ENCODE data around the gene CCNQ.

Gene CCNQ

GRCh38 chrX:153638436-153639176 is 39.7 kb upstream of the CCNQ start:
- intact Hi-C loops (cut with DNase I) = no loop called here
- peak in 3 of 42 donors; percentile 5 to 27 (median 9) for DNase-seq

- peak in 3 of 42 donors; percentile 9 to 15 (median 11) for DNase-seq
- intact Hi-C loops (cut with DNase I) = no loop called here
Observed at GRCh38 chrX:153638041-153638371, 39.1 kb upstream of the CCNQ start.

DNA sequence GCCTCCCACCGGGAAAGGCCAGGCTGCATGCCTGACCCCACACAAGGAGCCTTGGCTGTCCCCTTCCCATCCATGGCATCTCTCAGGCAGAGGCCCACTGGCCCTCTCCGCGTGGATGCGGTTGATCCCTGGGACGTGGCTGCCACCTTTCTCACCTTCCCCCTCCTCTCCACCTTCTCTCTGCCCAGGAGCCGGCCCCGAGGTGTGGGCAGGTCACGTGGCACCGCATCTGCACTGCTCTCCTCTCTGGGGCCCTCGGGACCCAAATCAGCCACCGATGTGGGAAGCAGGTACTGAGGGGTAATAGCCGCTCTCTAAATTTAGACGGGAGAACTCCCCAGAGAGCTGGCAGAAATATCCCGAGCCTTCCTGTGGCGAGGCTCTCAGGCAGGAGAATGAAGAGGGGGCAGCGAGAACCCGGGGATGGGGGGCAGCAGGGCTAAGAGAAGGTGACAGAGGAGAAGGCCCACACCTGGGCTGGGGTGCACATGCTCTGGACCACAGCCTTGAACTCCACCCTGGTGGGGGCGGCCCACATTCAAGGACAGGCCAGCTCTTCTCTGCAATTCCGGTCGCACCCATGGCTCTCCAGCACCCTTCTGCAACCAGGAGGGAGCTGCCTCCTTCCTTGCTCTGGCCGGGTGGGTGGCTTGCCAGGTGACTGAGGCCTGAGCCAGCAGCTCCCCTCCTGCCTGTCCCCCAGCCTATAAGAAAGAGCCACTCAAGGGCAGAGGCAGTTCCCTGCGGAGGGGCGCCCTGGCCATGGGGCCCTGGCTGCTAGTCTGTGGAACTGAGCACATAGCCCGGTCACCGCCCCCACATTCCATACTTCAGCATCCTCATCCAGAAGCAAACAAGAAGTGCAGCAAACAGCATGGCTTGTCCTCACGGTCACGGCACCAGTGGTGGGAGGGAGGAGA is 38.4 kb upstream of the CCNQ start:
- peak in 5 of 42 donors; percentile 9 to 41 (median 22) for DNase-seq

DNA sequence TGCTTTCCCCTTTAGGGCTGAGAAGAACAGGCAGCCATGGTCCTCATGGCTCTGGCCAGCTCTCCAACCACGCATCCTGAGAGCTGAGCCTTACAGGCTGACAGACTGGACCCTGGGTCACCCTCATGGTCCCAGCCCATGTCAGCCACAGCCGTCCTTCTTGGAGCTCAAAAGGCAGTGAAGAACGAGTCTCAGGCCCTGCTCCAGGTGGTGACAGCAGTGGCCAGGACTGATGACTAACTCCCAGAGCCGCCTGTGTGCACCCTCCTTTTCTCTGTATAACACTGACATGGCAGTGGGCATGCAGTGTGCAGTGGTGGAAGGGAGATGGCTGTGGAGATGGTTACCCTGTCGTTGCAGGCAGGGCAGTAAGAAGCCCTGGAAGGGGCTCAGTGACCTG is 37.8 kb upstream of the CCNQ start:
- DNase-seq = peak in 6 of 42 donors; percentile 1 to 42 (median 13)
- intact Hi-C loops (cut with DNase I) = no loop called here

More for the DNA sequence above, 38.4 kb upstream of the CCNQ start:
- intact Hi-C loops (cut with DNase I) = no loop called here

GRCh38 chrX:153635788-153636668 is 37.1 kb upstream of the CCNQ start:
- DNase-seq = peak in 10 of 42 donors; percentile 18 to 52 (median 28)

DNA sequence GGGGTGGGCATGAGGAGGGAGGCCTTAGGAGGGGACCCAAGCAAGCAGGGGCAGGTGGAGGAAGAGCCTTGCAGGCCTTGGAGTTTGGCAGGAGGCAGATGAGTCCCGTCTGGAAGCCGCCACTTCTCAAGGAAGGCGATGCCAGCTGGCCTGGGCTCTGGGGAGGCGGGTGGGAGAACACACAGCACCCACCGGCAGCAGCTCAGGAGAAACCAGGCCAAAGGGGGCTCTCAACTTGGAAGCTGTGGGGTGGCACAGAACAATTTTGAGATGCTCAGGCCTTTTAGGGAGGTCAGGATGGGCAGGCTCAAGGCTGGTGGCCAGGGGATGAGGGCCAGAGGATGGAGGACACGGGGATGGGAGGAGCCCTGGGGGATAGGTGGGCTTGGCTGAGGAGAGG is 36.4 kb upstream of the CCNQ start:
- intact Hi-C loops (cut with DNase I) = no loop called here

More at GRCh38 chrX:153635788-153636668, 37.1 kb upstream of the CCNQ start:
- intact Hi-C loops (cut with DNase I) = no loop called here

DNA sequence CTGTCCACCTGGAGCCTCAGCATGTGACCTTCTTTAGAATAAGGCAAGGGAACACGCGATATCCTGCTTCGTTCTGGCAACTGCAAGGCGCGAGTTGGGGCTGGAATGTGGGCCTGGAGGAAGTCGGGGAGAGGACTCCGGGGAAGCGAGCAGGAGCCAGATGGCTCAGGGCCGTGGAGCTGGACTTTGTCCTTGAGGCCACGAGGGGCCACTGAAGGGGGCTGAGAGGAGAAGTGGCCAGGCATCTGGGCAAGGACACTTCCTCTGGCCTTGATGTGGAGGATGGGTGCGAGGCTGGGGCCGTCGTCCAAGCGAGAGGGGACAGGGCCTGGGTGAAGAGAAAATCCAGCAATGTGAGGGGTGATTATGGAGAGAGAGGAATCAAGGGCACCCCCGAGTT is 35.9 kb upstream of the CCNQ start:
- DNase-seq = peak in 3 of 42 donors; percentile 10 to 30 (median 24)
- intact Hi-C loops (cut with DNase I) = no loop called here

More for the DNA sequence above, 36.4 kb upstream of the CCNQ start:
- DNase-seq = peak in 3 of 42 donors; percentile 9 to 20 (median 16)

DNA sequence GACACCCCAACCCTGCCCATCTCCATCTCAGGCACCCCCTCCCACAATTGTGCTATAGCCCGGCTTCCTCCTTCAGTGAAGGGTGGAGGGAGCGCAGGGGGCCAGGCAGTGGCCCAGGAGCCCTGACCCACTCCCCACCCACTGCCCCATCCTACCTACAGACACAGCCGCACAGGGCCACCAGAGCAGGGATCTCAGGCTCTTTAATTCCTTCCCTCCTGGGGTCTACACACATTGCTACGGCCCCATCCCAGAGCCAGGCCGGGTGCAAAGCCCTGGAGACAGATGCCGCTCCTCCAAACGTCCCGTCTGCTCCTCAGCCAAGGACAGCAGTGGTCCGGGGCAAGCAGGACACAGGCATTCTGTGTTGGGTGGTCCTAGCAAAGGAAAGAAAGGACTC is 35.3 kb upstream of the CCNQ start:
- peak in 3 of 42 donors; percentile 2 to 12 (median 10) for DNase-seq
- intact Hi-C loops (cut with DNase I) = no loop called here

GRCh38 chrX:153633607-153634180 is 34.8 kb upstream of the CCNQ start:
- peak in 3 of 42 donors; percentile 5 to 19 (median 8) for DNase-seq
- intact Hi-C loops (cut with DNase I) = no loop called here

DNA sequence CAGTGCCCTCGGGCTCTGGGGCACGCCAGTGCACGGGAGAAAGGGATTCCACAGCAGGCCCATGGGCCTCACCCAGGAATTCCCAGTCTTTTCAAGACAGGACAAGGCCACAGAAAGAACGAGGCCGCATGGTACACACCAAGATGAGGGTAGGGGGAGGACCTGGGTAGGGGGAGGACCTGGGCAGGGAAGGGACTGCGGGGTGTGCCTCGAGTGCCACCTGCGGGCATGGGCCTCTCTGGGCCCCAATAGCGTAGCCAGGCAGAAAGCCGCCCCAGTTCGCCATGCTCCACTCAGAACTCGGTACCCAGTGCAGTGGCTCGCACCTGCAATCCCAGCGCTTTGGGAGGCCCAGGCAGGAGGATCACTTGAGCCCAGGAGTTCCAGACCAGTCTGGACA is 34.1 kb upstream of the CCNQ start:
- peak in 2 of 42 donors; percentile 10 to 12 for DNase-seq
- intact Hi-C loops (cut with DNase I) = no loop called here

GRCh38 chrX:153632595-153632946 is 33.6 kb upstream of the CCNQ start:
- DNase-seq = peak in 2 of 42 donors; percentile 2 to 18
- intact Hi-C loops (cut with DNase I) = no loop called here

DNA sequence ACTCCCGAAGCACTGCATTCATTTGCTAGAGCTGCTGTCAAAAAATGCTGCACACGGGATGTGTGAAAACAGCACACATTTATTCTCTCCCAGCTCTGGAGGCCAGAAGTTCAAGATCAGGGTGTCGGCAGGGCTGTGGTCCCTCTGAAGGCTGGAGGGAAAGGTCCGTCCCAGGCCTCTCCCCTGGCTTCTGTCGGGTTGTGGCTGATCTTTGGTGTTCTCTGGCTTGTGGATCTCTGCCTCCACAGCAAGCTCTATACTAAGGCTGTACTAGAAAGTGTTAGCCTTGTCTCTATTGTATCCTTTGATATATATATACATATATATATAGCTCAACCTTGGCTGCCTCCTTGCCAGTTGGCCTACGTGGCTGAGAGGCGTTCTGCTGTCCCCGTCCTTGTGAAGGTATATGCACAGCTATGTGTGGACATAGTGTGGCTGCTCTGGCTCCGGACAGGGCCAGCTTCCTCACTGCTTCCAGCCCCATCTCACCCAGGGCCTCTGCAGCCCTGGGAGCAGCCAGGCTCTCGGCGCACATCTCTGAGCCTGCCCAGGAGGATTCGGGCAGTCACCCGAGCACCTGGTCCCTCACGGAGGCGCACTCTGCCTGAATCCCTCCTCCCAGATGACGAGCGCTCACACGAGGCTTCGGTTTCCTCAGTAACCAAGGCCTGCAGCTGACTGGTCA is 33.1 kb upstream of the CCNQ start:
- intact Hi-C loops (cut with DNase I) = no loop called here
- peak in 3 of 42 donors; percentile 6 to 23 (median 9) for DNase-seq

DNA sequence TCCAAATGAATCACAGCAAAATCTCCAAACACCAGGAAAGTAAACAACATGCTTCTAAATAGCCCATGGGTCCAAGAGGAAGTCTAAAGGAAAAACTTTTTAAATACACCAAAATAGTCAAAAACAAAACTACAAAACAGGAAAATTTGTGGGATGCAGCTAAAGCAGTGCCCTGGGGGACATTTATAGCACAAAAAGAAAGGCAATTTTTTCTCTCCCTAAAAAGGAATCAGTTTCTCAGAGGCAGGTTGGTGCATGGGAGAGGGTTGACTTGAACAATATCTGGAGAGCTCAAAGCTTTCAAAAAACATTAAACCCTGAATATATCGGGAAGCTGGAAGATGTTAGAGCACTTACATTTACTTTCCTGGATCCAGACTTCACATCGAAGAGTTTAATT is 32.4 kb upstream of the CCNQ start:
- no peak for DNase-seq
- intact Hi-C loops (cut with DNase I) = no loop called here

DNA sequence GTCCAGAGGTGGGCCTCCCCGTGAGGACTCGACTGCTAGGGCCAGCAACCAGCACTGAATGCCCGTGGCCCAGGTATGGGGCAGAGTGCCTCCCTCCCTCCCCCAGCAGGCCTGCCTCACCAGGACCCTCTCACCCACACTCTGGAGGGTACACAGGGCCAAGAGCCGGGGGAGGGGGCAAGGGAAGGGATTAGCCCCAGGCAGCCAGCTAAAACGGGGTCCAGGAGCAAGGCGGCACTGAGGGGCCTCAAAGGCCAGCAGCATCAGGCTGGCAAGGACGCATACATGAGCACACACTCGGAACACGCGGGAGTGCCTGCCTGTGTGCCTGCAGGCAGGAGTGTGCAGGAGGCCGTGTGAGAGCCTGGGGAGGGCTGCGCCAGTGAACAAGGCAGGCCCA is 29.7 kb upstream of the CCNQ start:
- peak in 5 of 42 donors; percentile 2 to 20 (median 12) for DNase-seq
- intact Hi-C loops (cut with DNase I) = no loop called here

DNA sequence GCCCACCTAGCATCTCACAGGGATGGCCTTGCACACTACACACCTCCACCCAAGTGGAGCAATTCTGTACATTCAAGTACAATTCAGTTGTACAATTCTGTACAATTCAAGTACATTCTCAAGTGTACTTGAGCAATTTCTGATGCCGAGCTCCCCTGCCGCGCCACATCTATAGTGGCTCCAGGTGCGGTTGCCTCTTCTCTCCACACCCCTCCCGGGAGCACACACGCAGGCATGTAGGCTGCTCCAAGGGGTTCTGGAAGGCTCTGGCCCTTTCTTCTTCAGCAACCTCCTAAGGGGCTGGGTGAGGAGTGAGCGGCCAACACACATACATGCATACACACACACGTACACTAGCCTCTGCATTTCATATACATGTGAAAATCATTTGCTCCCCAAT is 29.2 kb upstream of the CCNQ start:
- intact Hi-C loops (cut with DNase I) = no loop called here
- peak in 2 of 42 donors; percentile 7 to 11 for DNase-seq

GRCh38 chrX:153627675-153628111 is 28.8 kb upstream of the CCNQ start:
- intact Hi-C loops (cut with DNase I) = no loop called here

GRCh38 chrX:153626863-153627674 is 28.1 kb upstream of the CCNQ start:
- intact Hi-C loops (cut with DNase I) = no loop called here
- peak in 3 of 42 donors; percentile 2 to 12 (median 3) for DNase-seq

More at GRCh38 chrX:153627675-153628111, 28.8 kb upstream of the CCNQ start:
- DNase-seq = peak in 8 of 42 donors; percentile 7 to 43 (median 30)
